HG02588 (cell line): Measurements from ENCODE around the gene CD163.
"Not testable (repeated sequence)": the region's sequence is repeated elsewhere in the genome, so short reads cannot be mapped to it uniquely, and the experiment has no call there.

Source experiments
- ATAC-seq: cut with Tn5 transposase; IDR thresholded peaks from one replicate; pipeline ENCODE4 v1.9.1; 2021; ENCODE audit warnings: mild to moderate bottlenecking, moderate library complexity; ENCODE audit not compliant: unreplicated experiment

The CD163 gene

GRCh38 chr12:7503686-7504415, at the start of gene CD163:
Gene CD163 (minus strand): TSS chr12:7503777. CDS start chr12:7503690, 87 bp downstream.
- ATAC-seq = no peak

GRCh38 chr12:7542813-7543212, 39.2 kb upstream of the CD163 start:
- no peak for ATAC-seq

GRCh38 chr12:7542046-7542445, 38.5 kb upstream of the CD163 start:
- no peak for ATAC-seq

- ATAC-seq = no peak
Observed at GRCh38 chr12:7514416-7514815, 10.8 kb upstream of the CD163 start.

- ATAC-seq = no peak
Observed at GRCh38 chr12:7512553-7512952, 9.0 kb upstream of the CD163 start.

- not testable (repeated sequence) for ATAC-seq
Observed at GRCh38 chr12:7509793-7510470, 6.4 kb upstream of the CD163 start.

GRCh38 chr12:7502612-7503011, 965 bp downstream of the CD163 start:
- no peak for ATAC-seq

- no peak for ATAC-seq
Observed at GRCh38 chr12:7501031-7501588, 2.5 kb downstream of the CD163 start.

- no peak for ATAC-seq
Observed at GRCh38 chr12:7499636-7500035, 3.9 kb downstream of the CD163 start.

GRCh38 chr12:7498809-7499208, 4.8 kb downstream of the CD163 start:
- ATAC-seq = no peak

- no peak for ATAC-seq
Observed at GRCh38 chr12:7497661-7498060, 5.9 kb downstream of the CD163 start.

- no peak for ATAC-seq
Observed at GRCh38 chr12:7496451-7496850, 7.1 kb downstream of the CD163 start.

GRCh38 chr12:7495136-7495535, 8.4 kb downstream of the CD163 start:
- no peak for ATAC-seq

GRCh38 chr12:7493006-7493405, 10.6 kb downstream of the CD163 start:
- ATAC-seq = no peak

GRCh38 chr12:7486512-7486911, 17.1 kb downstream of the CD163 start:
- ATAC-seq = no peak

GRCh38 chr12:7485095-7485494, 18.5 kb downstream of the CD163 start:
- ATAC-seq = no peak

GRCh38 chr12:7483343-7483742, 20.2 kb downstream of the CD163 start:
- ATAC-seq = no peak

GRCh38 chr12:7479771-7480170, 23.8 kb downstream of the CD163 start:
- no peak for ATAC-seq

- ATAC-seq = no peak
Observed at GRCh38 chr12:7472060-7472459, 31.5 kb downstream of the CD163 start.

GRCh38 chr12:7460375-7461259, 43.0 kb downstream of the CD163 start:
- no peak for ATAC-seq

GRCh38 chr12:7459973-7460372, 43.6 kb downstream of the CD163 start:
- ATAC-seq = no peak
